Peyer's patch (tissue), 4 donors: ENCODE measurements around the gene NHERF1. TPM values are rescaled to one million over a fixed set of nuclear protein-coding genes. Genes with fewer than 3 reads are reported as not detected.
A peak's percentile ranks its signal among the peaks of the same experiment; 100 is the strongest.

Experiments used
- DNase-seq, 3 donors: peaks; one replicate each; pipeline ENCODE4 v3.0.0-alpha.2; 2017 to 2019
- H3K27ac ChIP-seq, 4 donors: fragments of 200-600 bp; sonication (generic); one replicate each; pipeline ENCODE4 v1.5.1; 2016 to 2019
- H3K27me3 ChIP-seq, 2 donors: fragments of 200-600 bp; sonication (generic); one replicate each; pipeline ENCODE4 v1.5.1; 2019
- H3K36me3 ChIP-seq, 3 donors: fragments of 200-600 bp; sonication (generic); one replicate each; pipeline ENCODE4 v1.5.1; 2016 to 2019
- H3K4me1 ChIP-seq, 4 donors: fragments of 200-600 bp; sonication (generic); one replicate each; pipeline ENCODE4 v1.5.1; 2016 to 2019
- H3K4me3 ChIP-seq, 4 donors: fragments of 200-600 bp; sonication (generic); 1 replicate in 3 of 4; 2 replicates in 1 of 4; pipeline ENCODE4 v1.5.1; 2016 to 2019; ENCODE audit warnings: mild to moderate bottlenecking in 1 of 4
- H3K9me3 ChIP-seq, 4 donors: fragments of 200-600 bp; sonication (generic); one replicate each; pipeline ENCODE4 v1.5.1; 2016 to 2019; ENCODE audit warnings: mild to moderate bottlenecking in 1 of 4
- POLR2A ChIP-seq, 2 donors: fragments of 450-650 bp; IDR thresholded peaks; one replicate each; pipeline ENCODE4 v1.5.1; 2017; ENCODE audit warnings: antibody characterized with exemption in 2 of 2, mild to moderate bottlenecking in 2 of 2, moderate library complexity in 2 of 2
- total RNA-seq, 4 donors: library from RNA; depleted of rRNA; stranded (reverse); fragments of >200 nt; gene quantifications; one replicate each; pipeline ENCODE4 v1.1.0, GENCODE V29; 2016
- TF ChIP-seq, protein P1 (sequence below), 6 experiments: fragments of 450-650 bp in 4 of 6; fragments of 200-600 bp in 2 of 6; sonication (generic) in 1 of 6; IDR thresholded peaks; one replicate each; pipeline ENCODE4 v1.5.1; 2017 to 2019; ENCODE audit warnings: antibody characterized with exemption in 6 of 6, mild to moderate bottlenecking in 3 of 6, moderate library complexity in 1 of 6

NHERF1 gene
- total RNA-seq, 4 donors from 2014 or later: 121 to 600 (median 488) TPM

- H3K9me3 ChIP-seq: no peaks in the 10 kb centered on the region
- no peak for DNase-seq
- no peaks in the 10 kb centered on the region for H3K27me3 ChIP-seq
- H3K4me1 ChIP-seq: peaks cover 0 to 12% (median 5%) of the 10 kb centered on the region in 4 donors
- no peak for TF ChIP-seq POLR2A (IDR thresholded peaks at IDR 0.05)
- TF ChIP-seq, protein P1, sequence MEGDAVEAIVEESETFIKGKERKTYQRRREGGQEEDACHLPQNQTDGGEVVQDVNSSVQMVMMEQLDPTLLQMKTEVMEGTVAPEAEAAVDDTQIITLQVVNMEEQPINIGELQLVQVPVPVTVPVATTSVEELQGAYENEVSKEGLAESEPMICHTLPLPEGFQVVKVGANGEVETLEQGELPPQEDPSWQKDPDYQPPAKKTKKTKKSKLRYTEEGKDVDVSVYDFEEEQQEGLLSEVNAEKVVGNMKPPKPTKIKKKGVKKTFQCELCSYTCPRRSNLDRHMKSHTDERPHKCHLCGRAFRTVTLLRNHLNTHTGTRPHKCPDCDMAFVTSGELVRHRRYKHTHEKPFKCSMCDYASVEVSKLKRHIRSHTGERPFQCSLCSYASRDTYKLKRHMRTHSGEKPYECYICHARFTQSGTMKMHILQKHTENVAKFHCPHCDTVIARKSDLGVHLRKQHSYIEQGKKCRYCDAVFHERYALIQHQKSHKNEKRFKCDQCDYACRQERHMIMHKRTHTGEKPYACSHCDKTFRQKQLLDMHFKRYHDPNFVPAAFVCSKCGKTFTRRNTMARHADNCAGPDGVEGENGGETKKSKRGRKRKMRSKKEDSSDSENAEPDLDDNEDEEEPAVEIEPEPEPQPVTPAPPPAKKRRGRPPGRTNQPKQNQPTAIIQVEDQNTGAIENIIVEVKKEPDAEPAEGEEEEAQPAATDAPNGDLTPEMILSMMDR (IDR thresholded peaks at IDR 0.05): no peak
- H3K27ac ChIP-seq: no peak overlapping the region
- H3K36me3 ChIP-seq: no peaks in the 10 kb centered on the region
- H3K4me3 ChIP-seq: no peak overlapping the region
Observed at GRCh38 chr17:74782571-74782970, 34.1 kb downstream of the NHERF1 start.

GRCh38 chr17:74784125-74784810 lies 35.8 kb downstream of the NHERF1 start:
- Histone ChIP-seq H3K4me3 (no peak overlapping the region), H3K9me3 (no peaks in the 10 kb centered on the region), H3K4me1 (peaks cover 0 to 11% (median 5%) of the 10 kb centered on the region in 4 donors), H3K27ac (peak overlapping the region in 1 of 4 donors; percentile 42), H3K27me3 (no peaks in the 10 kb centered on the region), H3K36me3 (no peaks in the 10 kb centered on the region)
- no peak for DNase-seq
- TF ChIP-seq, protein P1 (IDR thresholded peaks at IDR 0.05): no peak
- TF ChIP-seq POLR2A (IDR thresholded peaks at IDR 0.05): no peak

- Histone ChIP-seq H3K27me3 (no peaks in the 10 kb centered on the region), H3K36me3 (peaks cover 0 to 5% (median 0%) of the 10 kb centered on the region in 3 donors), H3K9me3 (no peaks in the 10 kb centered on the region), H3K27ac (peak overlapping the region in 1 of 4 donors; percentile 5), H3K4me3 (no peak overlapping the region), H3K4me1 (peaks cover 0 to 9% (median 2%) of the 10 kb centered on the region in 4 donors)
- TF ChIP-seq, protein P1 (IDR thresholded peaks at IDR 0.05): no peak
- TF ChIP-seq POLR2A (IDR thresholded peaks at IDR 0.05): no peak
- no peak for DNase-seq
Observed at GRCh38 chr17:74785096-74785980, 36.9 kb downstream of the NHERF1 start.

DNA sequence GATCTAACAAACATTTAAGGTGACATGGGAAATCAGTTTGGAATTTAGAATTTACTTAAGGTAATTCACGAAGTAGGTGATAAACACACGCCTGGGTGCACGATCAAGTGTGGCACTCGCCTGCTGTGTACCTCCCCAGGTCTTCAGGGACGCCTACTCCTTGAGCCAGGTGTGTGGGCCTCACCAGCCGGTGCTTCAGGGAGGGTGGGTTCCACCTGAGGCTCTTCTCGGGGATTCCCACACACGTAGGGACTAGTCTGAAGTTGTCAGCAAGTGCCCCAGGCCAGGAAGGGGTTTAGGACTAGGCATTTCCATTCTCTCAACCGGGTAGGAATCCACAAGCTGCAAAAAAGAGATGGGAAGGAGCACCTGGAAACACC lies 37.5 kb downstream of the NHERF1 start:
- Histone ChIP-seq H3K36me3 (peaks cover 0 to 6% (median 0%) of the 10 kb centered on the region in 3 donors), H3K27me3 (no peaks in the 10 kb centered on the region)
- DNase-seq: no peak

GRCh38 chr17:74786431-74787055 lies 38.1 kb downstream of the NHERF1 start:
- Histone ChIP-seq H3K36me3 (peaks cover 0 to 6% (median 0%) of the 10 kb centered on the region in 3 donors), H3K9me3 (no peaks in the 10 kb centered on the region), H3K4me1 (peaks cover 0 to 12% (median 0%) of the 10 kb centered on the region in 4 donors), H3K27me3 (no peaks in the 10 kb centered on the region), H3K4me3 (no peak overlapping the region), H3K27ac (no peak overlapping the region)
- DNase-seq: no peak
- TF ChIP-seq POLR2A (IDR thresholded peaks at IDR 0.05): no peak
- TF ChIP-seq, protein P1 (IDR thresholded peaks at IDR 0.05): no peak

More for the DNA sequence above, 37.5 kb downstream of the NHERF1 start:
- Histone ChIP-seq H3K9me3 (no peaks in the 10 kb centered on the region), H3K4me1 (peaks cover 0 to 7% (median 0%) of the 10 kb centered on the region in 4 donors), H3K4me3 (no peak overlapping the region), H3K27ac (no peak overlapping the region)
- no peak for TF ChIP-seq POLR2A (IDR thresholded peaks at IDR 0.05)
- TF ChIP-seq, protein P1 (IDR thresholded peaks at IDR 0.05): no peak
